PC-3 (cell line): Measurements from ENCODE around the gene THOC5. TPM values are rescaled to one million over a fixed set of nuclear protein-coding genes. Genes with fewer than 3 reads are reported as not detected.
"Not testable (repeated sequence)": the region's sequence is repeated elsewhere in the genome, so short reads cannot be mapped to it uniquely, and the experiment has no call there.

Source experiments
- ATAC-seq: fragments of 200-7000 bp; cut with Tn5 transposase; 2 replicates; pipeline ENCODE4 v1.9.1; 2020; ENCODE audit warnings: mild to moderate bottlenecking, moderate library complexity
- BruUV-seq: library from RNA; stranded (reverse); fragments of 400-500 nt; replicated peaks from 2 replicates; lab custom pipeline; 2021; lab: Mats Ljungman, UMichigan
- CTCF ChIA-PET: fragments of 300-600 bp; sonication (Branson Sonifier 250); formaldehyde crosslinking; loops from one replicate; lab custom pipeline; 2022; ENCODE audit warnings: antibody characterized with exemption; lab: Charles Lee
- POLR2A ChIA-PET: fragments of 300-600 bp; sonication (Branson Sonifier 250); formaldehyde crosslinking; loops from one replicate; lab custom pipeline; 2022; ENCODE audit warnings: antibody characterized with exemption; ENCODE audit not compliant: unreplicated experiment; lab: Charles Lee
- DNase-seq: peaks from one replicate; pipeline ENCODE4 v3.0.0-alpha.2; 2015
- H2AFZ ChIP-seq: fragments of 300-600 bp; sonication (generic); 2 replicates; pipeline ENCODE4 v1.6.0; 2016; ENCODE audit warnings: antibody characterized with exemption, low read length
- H3F3A ChIP-seq: fragments of 300-600 bp; sonication (generic); one replicate; pipeline ENCODE4 v1.6.0; 2017; ENCODE audit warnings: antibody characterized with exemption, low read length, control low read depth, mild to moderate bottlenecking; ENCODE audit not compliant: unreplicated experiment
- H3K27ac ChIP-seq: fragments of 300-600 bp; sonication (generic); 2 replicates; pipeline ENCODE4 v1.5.1; 2016; ENCODE audit warnings: mild to moderate bottlenecking, low read length
- H3K27me3 ChIP-seq: fragments of 300-600 bp; sonication (generic); 2 replicates; pipeline ENCODE4 v1.6.1; 2016; ENCODE audit warnings: low read length, mixed read lengths
- H3K36me3 ChIP-seq: fragments of 300-600 bp; sonication (generic); 2 replicates; pipeline ENCODE4 v1.6.1; 2016; ENCODE audit warnings: low read depth, mixed run types, low read length, mixed read lengths
- H3K4me1 ChIP-seq: fragments of 300-600 bp; sonication (generic); 2 replicates; pipeline ENCODE4 v1.5.1; 2016; ENCODE audit warnings: low read length; ENCODE audit not compliant: insufficient read depth
- H3K4me2 ChIP-seq: fragments of 300-600 bp; sonication (generic); 2 replicates; pipeline ENCODE4 v1.6.0; 2016; ENCODE audit warnings: low read length
- H3K4me3 ChIP-seq: fragments of 300-600 bp; sonication (generic); 2 replicates; pipeline ENCODE4 v1.5.1; 2016; ENCODE audit warnings: mild to moderate bottlenecking, low read length, mixed read lengths
- H3K79me2 ChIP-seq: fragments of 300-600 bp; sonication (generic); 2 replicates; pipeline ENCODE4 v1.6.1; 2017; ENCODE audit warnings: low read length, mixed read lengths
- H3K9ac ChIP-seq: fragments of 300-600 bp; sonication (generic); 2 replicates; pipeline ENCODE4 v1.6.0; 2016; ENCODE audit warnings: mild to moderate bottlenecking, low read length
- H3K9me2 ChIP-seq: fragments of 300-600 bp; sonication (generic); replicated peaks from 2 replicates; pipeline ENCODE4 v1.6.1; 2016; ENCODE audit warnings: mixed run types, low read length, mixed read lengths
- H3K9me3 ChIP-seq: fragments of 300-600 bp; sonication (generic); 2 replicates; pipeline ENCODE4 v1.6.1; 2016; ENCODE audit warnings: low read length, mixed read lengths
- H4K20me1 ChIP-seq: fragments of 300-600 bp; sonication (generic); 2 replicates; pipeline ENCODE4 v1.6.1; 2016; ENCODE audit warnings: low read length, mixed read lengths
- CTCF ChIP-seq: fragments of 300-600 bp; sonication (generic); conservative IDR thresholded peaks from 2 replicates; pipeline ENCODE4 v1.5.1; 2017; ENCODE audit warnings: antibody characterized with exemption, low read depth, mild to moderate bottlenecking, low read length
- EZH2 ChIP-seq: fragments of 300-600 bp; sonication (generic); IDR thresholded peaks from one replicate; pipeline ENCODE4 v1.6.1; 2017; ENCODE audit warnings: antibody characterized with exemption, mild to moderate bottlenecking, low read length; ENCODE audit not compliant: unreplicated experiment
- EZH2phosphoT487 ChIP-seq: fragments of 300-600 bp; sonication (generic); IDR thresholded peaks from 2 replicates; pipeline ENCODE4 v1.6.1; 2018; ENCODE audit warnings: mild to moderate bottlenecking, antibody characterized with exemption, low read length, borderline replicate concordance
- intact Hi-C: fragments of 100-400 bp; cut with micrococcal nuclease; formaldehyde crosslinking; loops from 2 replicates; pipeline ENCODE4 v1.9.0; 2023
- total RNA-seq: library from RNA; depleted of rRNA; stranded (reverse); fragments of >200 nt; gene quantifications from 2 replicates; pipeline ENCODE4 v1.2.3, GENCODE V29; 2014

The THOC5 gene
- total RNA-seq, 1 experiment from 2014 or later, result 33.9 TPM

- Histone ChIP-seq H3K36me3 (no peaks in the 10 kb centered on the region), H3K9ac (no peak overlapping the region), H4K20me1 (no peaks in the 10 kb centered on the region), H3K4me3 (no peak overlapping the region), H3K27me3 (no peaks in the 10 kb centered on the region), H3F3A (no peaks in the 10 kb centered on the region), H3K4me1 (peaks cover 9% of the 10 kb centered on the region), H3K79me2 (no peaks in the 10 kb centered on the region), H2AFZ (no peak overlapping the region), H3K27ac (0 out of 2 replicates have a peak overlapping the region, but pooled peaks have one; percentile 45), H3K9me2 (no peaks in the 10 kb centered on the region), H3K4me2 (0 out of 2 replicates have a peak overlapping the region, but pooled peaks have one; percentile 26), H3K9me3 (no peaks in the 10 kb centered on the region)
- BruUV-seq, result no TSS peak
- peak; percentile 63 for ATAC-seq
- peak; percentile 67 for DNase-seq
- intact Hi-C loops, result no loop called here
- ChIA-PET POLR2A (no interaction called here), CTCF (no interaction called here)
- TF ChIP-seq EZH2, result no peak
- no peak for TF ChIP-seq EZH2phosphoT487
- TF ChIP-seq CTCF, result no peak
Observed at GRCh38 chr22:29587938-29588699, 34.6 kb upstream of the THOC5 start.

GRCh38 chr22:29586193-29586705, 32.7 kb upstream of the THOC5 start:
- CTCF ChIA-PET, POLR2A ChIA-PET, BruUV-seq: not testable (repeated sequence)

GRCh38 chr22:29584975-29585374, 31.4 kb upstream of the THOC5 start:
- Histone ChIP-seq H3K9me2 (no peaks in the 10 kb centered on the region), H3K36me3 (no peaks in the 10 kb centered on the region), H3F3A (no peaks in the 10 kb centered on the region), H3K79me2 (peaks cover 12% of the 10 kb centered on the region), H3K9ac (no peak overlapping the region), H4K20me1 (no peaks in the 10 kb centered on the region), H3K4me2 (no peak overlapping the region), H3K4me3 (no peak overlapping the region), H3K9me3 (no peaks in the 10 kb centered on the region), H3K27ac (no peak overlapping the region), H3K27me3 (no peaks in the 10 kb centered on the region), H2AFZ (no peak overlapping the region), H3K4me1 (peaks cover 25% of the 10 kb centered on the region)
- intact Hi-C loops, result no loop called here
- TF ChIP-seq CTCF, result no peak
- TF ChIP-seq EZH2, result no peak
- no peak for TF ChIP-seq EZH2phosphoT487
- POLR2A ChIA-PET, result no interaction called here
- BruUV-seq, result no TSS peak
- ATAC-seq, result no peak
- no peak for DNase-seq
- CTCF ChIA-PET, result no interaction called here

More at GRCh38 chr22:29586193-29586705, 32.7 kb upstream of the THOC5 start:
- H3K4me3 ChIP-seq, H3F3A ChIP-seq, H3K79me2 ChIP-seq, H4K20me1 ChIP-seq, H3K9me2 ChIP-seq, DNase-seq, H3K36me3 ChIP-seq, H3K9me3 ChIP-seq, H2AFZ ChIP-seq, H3K27me3 ChIP-seq, H3K9ac ChIP-seq, ATAC-seq, intact Hi-C loops, H3K4me2 ChIP-seq, H3K27ac ChIP-seq: not testable (repeated sequence)
- H3K4me1 ChIP-seq, result peaks cover 20% of the 10 kb centered on the region
